GM19099 (cell line): Measurements from ENCODE around the gene PHGDH.

Source experiments
- POLR2A ChIP-seq: IDR thresholded peaks from 3 replicates; pipeline ENCODE4 v1.6.1; 2011; ENCODE audit warnings: low read depth; ENCODE audit not compliant: insufficient read length; ENCODE audit errors: extremely low read depth

The PHGDH gene

DNA sequence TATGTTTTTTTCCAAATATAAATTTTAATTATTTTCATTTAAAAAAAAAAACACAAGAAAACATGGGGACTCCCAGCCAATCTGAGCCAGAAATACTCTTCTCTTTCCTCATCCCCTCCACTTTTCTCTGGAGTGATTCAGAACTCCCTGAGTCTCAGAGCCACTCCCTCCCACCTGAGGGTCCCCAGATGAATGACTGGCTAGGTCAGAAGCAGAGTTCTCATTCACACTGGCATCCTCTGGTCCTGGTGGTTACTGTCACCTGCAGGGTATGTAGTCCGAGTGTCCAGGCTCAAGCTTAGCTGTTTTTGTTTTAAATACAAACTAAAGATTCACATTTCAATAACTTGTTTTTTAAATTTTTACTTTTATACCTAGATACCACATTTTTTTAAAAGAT, 50.7 kb downstream of the PHGDH start:
- TF ChIP-seq POLR2A, result no peak

DNA sequence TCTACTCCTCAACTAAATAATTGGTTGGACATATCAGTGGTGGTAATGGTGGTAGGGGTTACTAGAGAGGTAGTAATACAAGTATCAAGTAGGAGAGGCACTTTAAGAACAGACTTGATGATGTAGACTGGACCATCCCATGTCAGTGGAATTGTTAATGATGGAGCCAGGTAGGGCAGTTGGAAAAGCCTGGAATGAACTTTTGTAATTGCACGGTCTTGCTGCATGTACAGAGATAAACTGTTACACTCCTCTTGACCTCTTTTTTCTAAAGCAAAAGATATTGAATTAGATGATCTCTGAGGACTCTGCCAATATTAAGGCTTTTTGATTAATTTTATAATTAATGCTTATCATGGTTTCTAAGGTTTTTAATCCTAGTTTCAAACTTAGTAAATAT, 51.2 kb downstream of the PHGDH start:
- TF ChIP-seq POLR2A, result no peak

DNA sequence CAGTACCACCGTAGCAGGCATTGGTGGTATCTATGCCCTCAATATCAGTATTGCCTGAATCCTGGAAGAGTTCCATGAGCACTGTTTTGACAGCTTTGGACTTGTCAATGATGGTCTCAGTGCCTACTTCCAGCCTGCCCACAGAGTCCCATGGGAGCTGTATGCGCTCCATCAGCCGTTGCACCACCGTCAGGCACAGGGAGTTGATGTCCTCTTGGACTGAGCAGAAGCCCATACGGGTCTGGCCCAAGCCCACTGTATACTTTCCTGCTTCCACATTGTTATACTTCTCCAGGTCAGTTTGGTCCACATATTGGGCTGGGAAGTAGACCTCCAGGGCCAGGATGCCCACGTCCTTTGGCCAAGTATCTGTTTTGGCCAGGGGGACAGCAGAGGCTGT, 52.5 kb downstream of the PHGDH start:
- no peak for TF ChIP-seq POLR2A

- TF ChIP-seq POLR2A, result no peak
Measured at GRCh38 chr1:119766374-119766794, 54.6 kb downstream of the PHGDH start.

DNA sequence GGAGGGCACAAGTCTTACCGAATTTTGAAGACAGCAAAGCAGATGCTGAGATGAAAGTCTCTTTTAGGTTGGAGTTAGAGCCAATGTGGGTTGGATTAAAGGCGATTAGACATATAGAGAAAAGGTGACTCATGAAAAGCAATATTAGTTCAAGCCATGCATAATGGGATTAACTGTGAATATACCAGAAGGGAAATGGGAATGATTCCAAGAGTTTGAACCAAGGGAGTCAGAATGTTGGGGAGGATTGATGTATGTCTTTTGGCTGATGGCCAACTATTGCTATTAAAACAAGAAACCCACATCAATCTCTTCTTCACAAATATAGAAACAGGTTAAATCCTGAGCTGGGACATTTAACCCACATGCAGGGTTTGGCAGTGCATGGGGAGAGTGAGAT, 55.8 kb downstream of the PHGDH start:
- no peak for TF ChIP-seq POLR2A

DNA sequence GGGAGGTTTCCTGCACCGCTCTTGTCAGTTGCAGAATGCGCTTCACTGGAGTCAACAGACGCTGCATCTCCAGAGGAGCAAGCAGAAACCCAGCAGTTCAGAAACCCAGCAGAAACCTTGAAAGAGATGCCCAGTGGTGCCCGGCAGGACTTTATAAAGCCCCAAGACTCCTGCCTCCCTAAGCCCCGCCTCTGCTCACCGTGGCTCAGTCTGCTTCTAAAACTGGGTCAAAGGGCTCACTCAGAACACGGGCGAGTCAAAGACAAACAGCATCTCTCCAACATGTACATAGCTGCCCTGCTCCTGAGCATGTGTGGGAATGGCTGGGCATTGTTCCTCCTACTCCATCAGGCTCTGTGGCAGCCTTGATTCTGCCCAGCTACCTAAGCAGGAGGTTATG, 57.0 kb downstream of the PHGDH start, which contains the start of gene HMGCS2:
Gene HMGCS2, minus strand, starts transcription at position 128 of the 400 bp plus-strand sequence. Its CDS starts 61 bp downstream, at position 67.
- no peak for TF ChIP-seq POLR2A

DNA sequence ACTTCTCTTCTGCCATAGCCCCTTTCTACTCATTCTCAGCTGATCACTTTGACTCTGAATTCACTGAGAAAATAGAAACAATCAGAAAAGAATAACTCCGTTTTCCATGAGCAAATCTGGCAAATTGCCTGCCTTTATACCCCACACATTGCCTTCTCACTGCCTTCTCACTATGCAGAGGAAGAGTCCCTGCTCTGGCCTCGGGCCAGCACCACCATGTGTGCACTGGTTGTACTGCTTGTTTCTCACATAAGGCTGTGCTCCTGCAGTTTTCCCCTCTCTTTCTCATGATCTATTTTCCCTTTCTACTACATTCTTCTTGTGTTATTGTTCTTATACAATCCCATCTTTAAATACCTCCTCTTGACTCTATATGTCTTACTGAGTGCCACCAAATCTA, 59.3 kb downstream of the PHGDH start:
- no peak for TF ChIP-seq POLR2A

- TF ChIP-seq POLR2A, result no peak
Measured at GRCh38 chr1:119771770-119772169, 60.0 kb downstream of the PHGDH start.

DNA sequence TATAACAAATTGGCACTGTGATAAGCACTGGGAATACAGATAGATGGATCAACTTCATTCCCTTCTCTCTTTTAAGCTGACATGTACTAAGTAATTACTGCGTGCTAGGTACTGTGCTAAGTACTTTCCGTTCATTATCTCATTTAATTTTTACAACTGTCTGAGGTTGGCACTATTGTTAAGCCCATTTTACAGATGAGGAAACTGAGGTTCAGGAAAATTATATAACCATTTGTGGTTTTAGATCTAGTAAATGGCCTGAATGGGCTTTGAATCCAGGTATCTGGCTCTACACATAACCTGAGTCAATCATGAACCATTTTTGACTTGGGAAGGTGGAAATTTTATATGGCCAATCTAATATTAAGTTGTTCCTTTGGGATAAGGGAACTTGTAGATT, 60.6 kb downstream of the PHGDH start:
- no peak for TF ChIP-seq POLR2A

- TF ChIP-seq POLR2A, result no peak
Measured at GRCh38 chr1:119773711-119774241, 62.0 kb downstream of the PHGDH start.

GRCh38 chr1:119774746-119775490, 63.2 kb downstream of the PHGDH start:
- TF ChIP-seq POLR2A, result no peak

GRCh38 chr1:119778359-119778758, 66.6 kb downstream of the PHGDH start:
- TF ChIP-seq POLR2A, result no peak

DNA sequence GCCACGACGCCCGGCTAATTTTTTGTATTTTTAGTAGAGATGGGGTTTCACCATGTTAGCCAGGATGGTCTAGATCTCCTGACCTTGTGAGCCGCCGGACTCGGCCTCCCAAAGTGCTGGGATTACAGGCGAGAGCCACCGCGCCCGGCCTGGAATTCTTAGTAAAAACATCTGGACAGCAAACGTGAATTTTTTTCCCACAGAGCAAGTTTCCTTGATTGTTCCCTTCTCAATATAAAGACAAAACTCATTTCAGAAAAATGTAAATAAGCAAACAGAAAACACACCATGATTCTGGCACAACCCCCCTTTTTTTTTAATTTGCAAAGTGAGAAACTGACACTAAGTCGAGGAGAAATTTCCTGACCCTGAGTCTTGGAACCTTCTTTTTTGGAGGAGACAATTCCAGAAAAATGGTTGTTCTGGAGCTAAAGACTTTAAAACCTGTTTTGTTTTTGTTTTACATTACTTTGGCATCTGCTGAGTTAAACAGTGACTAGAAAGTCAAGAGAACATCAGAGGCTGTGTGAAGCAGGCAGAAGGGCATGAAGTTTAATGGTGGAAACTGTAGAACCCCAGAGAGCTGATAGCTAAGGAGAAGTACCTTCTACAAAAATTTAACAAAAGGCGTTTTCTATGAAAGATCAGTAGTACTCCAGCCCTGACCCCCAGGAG, 67.3 kb downstream of the PHGDH start:
- TF ChIP-seq POLR2A, result no peak

- TF ChIP-seq POLR2A, result no peak
Measured at GRCh38 chr1:119779869-119780356, 68.2 kb downstream of the PHGDH start.

GRCh38 chr1:119781434-119782210, 69.9 kb downstream of the PHGDH start:
- TF ChIP-seq POLR2A, result no peak
